CD4-positive, alpha-beta T cell treated with Interleukin-6 for 4 hours (primary cell): ENCODE results near the gene PEA15.
A peak's percentile ranks its signal among the peaks of the same experiment; 100 is the strongest.

ENCODE experiments used
- DNase-seq: peaks from one replicate; pipeline ENCODE4 v3.0.0-alpha.2; 2020; ENCODE audit warnings: mixed read lengths

Gene PEA15

DNA sequence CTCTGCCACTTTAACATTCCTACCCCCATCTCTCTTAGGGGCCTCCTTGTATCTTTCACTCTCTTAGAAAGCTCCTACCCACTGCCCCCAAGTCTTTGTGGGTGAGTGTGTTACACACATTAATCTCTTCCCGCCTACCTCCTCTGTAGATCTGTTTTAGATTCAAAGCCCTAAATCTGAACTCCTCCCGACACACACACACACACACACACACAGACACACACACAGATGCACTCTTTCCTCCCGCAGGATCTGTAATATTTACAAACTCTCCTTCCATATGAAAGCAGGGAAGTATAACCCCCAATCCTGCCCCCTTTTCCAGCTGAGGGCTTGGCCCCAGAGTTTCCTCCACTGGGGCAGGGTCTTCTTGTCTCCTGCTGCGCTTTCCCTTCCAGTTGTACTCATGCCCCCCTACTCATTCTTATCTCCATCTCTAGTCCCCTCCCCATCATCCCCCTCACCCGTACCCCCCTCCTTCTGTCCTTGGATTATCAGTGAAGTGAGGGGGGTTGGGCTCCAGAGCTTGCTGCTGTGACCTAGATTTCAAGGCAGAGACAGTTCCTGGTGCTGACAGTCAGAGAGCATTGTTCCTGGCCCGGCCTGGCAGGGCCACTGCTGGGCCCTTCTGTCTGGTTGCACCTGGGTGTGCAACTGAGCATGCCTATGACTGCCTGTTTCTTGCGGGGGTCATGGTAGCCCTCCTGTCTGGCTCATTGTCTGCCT is 4.3 kb downstream of the PEA15 start:
- DNase-seq: no peak

DNA sequence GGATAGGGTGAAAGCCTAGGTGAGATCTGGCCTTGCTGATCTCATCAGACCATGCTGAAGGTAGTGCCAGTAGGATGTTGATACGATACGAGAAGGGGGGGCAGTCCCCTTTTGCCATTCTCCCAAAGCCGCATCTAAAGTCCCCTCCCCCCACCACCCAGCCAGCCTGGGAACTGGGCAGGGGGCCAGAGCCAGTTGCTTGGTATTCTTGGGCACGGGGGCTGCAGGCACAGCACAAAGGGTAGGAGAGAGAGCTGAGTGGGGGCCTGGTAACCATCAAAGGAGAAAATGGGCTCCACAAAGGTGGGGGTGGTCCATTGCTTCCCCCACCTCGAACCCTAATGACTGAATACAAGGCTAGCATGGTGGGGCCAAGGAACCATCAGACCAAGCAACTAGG is 5.4 kb downstream of the PEA15 start:
- no peak for DNase-seq

DNA sequence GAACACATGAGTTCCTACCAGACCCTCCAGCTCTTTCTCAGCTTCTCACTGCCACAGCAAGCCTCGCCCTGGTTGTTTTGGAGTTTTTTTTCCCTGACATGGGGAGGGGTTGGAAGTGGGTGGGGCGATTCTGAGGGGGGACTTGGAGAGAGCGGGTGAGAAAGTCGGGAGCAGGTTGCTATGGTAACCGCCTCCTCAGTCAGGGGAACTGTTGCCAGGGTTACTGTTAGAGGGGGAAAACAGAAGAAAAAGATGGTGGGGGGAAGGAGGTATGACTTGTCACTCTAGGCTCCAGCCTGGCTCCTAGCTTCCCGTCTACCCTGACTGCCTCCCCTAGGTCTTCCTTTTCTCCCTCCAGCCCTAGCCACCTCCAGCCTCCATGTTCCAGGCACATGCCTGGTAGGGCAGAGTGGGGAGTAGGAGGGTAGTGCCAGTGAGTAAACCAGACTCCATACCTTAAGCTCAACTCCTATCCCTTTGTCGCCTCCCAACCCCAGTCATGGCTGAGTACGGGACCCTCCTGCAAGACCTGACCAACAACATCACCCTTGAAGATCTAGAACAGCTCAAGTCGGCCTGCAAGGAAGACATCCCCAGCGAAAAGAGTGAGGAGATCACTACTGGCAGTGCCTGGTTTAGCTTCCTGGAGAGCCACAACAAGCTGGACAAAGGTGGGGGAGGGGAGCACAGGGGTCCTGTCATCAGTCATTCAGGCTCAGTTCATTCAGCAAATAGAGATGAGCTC is 6.0 kb downstream of the PEA15 start:
- DNase-seq: no peak

DNA sequence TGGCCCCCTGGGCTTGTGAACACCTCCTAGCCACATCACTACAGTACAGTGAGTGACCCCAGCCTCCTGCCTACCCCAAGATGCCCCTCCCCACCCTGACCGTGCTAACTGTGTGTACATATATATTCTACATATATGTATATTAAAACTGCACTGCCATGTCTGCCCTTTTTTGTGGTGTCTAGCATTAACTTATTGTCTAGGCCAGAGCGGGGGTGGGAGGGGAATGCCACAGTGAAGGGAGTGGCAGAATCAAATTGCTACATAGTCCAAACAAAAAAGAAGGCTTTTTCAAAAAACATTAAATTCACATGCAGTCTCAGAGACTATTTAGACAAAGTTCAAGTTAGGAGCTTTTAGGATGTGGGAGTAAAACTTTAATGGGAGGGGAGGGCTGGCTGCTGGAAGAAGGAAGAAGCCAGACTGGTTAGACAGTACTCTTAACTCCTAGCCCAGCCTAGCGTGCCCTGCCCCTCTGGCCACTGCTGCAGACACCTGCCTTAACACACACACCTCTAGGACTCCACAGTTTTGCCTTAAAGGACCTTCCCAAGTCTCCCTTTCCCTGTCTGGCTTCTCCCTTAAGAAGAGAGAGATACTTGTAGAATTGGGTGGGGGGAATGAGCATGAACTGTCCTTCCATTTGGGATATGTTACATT is 9.4 kb downstream of the PEA15 start:
- no peak for DNase-seq

DNA sequence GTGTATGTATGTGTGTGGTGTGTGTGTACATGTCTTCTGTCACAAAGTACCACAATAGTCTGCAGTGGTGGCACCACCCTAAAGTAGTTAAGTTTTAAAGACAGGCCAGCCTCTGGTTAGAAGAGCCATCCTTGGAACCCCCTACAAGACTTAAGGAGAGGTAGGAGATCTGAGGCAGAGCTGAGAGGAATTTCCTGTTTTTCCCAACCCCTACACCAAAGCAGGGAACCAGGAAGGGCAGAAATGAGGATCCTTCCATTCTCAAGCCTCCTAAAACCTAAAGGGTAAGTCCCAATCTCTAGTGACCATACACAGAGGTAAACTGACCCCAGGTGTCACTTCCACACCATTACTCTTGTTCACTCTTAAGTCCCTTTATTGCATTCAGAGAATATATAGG is 11.1 kb downstream of the PEA15 start:
- no peak for DNase-seq

DNA sequence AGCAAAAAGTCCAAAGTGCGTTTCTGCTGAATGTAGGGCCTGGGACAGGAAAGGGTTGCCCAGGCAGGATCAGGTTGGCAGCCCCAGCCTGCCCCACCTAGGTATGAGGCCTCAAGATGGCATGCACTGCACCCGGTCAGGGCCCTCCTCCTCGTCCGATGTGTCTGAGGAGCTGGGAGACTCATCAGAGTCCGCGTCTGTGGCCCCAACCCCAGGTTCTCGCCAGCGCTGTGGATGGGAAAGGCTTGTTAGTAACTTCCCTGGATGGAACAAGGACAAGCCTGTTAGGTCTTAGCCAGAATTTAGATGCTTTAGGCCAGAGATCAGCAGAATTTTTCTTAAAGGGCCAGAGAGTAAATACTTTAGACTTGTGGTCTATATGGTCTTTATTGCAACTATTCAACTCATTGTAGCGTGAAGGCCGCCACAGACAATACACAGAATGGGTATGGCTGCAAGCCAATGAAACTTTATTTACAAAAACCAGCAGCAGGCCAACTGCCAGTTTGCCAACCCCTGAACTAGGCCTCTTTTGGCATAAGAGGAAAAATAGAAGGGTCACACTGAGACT is 12.4 kb downstream of the PEA15 start:
- DNase-seq: no peak

DNA sequence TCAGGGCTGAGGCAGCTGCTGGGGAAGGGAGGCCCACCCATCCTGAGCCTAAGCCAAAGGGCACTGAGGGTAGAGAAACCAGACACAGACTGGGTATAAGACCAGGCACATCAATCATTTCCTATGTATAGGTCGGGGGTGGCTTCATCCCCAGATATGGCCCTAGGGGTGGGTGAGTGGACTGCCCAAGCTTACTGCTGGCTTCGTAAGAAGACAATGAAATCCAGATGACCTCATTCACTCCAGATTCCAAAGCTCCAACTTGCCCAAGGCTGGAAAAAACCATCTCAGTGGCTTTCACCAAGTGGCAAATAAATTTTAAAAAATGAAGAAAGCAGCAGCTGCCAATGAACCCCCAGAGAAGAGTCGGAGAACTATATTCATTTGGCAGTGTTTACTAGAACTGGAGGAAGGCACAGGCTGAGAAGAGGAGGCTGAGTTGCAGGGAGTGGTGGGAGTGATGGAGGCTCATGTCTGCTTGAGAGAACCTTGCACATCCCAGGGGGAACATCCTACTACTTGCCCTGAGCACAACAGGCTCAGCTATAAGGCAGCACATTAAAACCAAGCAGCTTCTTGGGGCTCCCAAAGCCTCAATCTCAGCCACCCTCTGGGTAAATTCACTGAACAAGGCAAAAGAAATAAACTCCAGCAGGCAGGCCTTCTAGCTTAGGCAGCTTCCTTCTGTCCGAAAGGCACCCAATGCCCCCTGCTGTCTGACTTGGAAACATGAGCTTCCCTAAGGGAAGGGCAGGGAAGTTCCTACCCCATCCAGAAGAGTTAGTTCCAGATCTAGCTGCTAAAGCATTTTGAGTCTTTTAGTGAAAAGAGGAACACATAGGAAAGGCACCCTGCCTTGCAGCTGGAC is 14.1 kb downstream of the PEA15 start:
- DNase-seq: peak; percentile 14

DNA sequence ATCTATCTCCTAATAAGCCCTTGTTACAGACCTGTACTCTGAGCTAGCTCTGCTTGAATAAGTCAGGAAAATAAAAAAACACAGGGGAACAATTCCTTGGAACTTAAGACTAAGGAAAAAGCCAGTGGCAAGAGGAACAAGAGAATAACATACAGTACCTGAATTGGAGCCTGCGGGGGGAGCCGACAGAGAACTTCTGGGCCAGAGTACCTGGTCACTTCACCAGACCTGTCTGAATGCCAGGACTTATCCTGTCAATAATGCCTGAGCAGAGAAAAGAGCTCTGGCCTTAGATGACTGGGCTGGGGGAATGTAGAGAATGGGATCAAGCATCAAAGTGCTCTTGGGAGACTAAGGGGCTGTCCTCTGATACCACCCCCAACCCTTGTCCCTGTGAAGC is 15.1 kb downstream of the PEA15 start:
- no peak for DNase-seq

DNA sequence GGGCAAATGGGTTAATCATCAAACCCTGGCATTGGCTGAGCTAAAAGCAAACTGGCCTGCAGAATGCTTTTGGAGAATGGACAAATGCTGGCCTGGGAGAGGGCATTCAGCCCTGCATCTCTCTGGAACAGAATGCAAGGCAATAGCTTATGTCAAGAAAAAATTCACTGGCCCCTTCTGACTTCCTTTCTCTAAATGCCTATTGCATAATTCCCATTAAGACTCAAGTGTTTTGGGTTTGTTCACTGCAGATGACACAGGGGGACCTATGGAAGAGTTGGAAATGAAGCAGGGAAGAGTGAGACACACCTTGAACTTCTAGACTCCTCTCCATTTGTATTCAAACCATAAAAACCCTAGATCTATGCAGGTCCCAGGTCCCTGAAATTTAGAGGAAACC is 15.9 kb downstream of the PEA15 start:
- no peak for DNase-seq

DNA sequence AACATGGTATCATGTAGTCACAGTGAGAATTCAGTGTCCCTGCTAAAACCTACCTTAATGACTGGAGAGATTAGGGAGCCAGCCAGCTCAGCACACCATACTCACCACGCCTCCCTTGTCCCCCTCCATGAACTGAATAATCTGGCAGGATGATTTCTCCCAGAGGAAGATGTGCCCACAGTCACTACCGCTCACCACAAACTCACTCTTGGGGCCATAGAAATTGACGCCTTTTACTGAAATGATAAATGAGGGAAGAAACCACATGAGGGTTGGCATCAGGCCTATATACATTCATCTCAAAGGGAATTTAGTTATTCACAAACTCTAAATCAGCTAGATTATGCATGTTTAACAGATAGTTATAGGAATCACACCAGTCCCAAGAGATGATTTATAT is 17.4 kb downstream of the PEA15 start:
- no peak for DNase-seq

DNA sequence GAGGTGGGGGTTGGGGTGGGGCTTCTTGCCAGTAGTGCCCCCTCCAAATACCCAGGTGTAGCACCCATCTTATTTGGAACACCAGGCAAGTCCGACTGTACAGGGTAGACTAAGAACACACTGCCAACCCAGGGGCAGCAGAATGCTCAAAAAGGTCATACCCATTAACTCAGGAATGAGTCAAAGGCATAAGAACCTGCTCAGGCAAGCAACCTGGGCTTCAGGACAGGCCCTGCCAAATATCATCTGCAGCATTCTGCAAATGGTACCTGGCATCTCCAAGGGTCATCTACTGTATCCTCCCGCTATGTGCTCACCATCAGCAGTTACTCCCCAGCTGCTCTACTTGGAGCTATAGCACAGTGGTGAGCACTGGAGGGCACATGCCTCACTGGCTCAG is 19.4 kb downstream of the PEA15 start:
- DNase-seq: no peak

DNA sequence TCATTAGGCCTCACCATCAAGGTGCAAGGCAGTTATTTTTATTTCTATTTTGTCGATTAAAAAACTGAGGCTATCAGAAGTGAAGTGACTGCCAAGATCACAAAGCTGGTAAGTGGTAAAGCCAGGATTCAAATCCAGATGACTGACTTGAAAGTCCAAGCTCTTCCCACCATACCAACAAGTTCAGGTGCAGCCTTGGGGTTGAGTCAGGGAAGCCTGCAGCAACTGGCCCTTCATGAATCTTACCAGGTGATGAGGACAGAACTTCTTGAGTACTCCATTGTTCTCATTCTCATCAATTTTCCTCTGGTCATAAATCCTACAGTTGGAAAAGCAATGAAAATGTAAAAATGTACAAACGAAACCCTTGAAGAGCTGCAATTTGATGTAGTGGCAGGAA is 20.2 kb downstream of the PEA15 start:
- DNase-seq: no peak

DNA sequence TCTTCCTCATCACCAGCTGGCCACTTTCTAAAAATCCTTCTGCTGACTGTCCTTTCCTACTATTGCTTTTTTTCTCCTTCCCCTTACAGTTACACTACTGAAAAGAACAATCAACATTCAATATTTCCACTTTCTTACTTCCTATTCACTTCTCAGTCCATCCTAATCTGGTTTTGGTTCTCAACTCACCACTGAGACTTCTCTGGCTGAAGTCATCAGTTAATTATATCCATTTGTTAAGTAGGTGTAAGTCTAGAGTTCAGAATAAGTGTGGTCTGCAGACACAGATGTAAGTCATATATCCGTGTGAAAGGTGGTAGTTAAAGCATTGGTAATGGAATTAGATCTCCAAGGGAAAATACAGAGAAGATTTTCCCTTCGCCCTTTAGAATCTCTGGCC is 21.4 kb downstream of the PEA15 start:
- DNase-seq: no peak

DNA sequence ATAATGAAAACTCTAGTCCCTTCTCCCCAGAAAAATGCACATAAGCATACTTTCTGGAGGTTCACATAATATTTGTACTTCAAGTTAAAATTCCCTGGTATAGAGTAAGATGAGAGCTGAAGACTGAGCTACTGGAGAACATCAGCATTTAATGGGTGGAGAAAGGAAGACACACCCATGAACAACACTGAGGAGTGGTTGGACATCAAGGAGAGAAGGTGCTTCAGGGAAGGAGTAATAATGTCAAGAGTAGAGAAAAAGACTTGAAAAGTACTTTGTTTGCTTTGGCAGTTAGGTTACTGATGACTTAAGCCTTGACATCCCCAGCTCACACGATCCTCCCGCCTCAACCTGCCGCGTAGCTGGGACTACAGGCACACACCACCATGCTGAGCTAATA is 21.9 kb downstream of the PEA15 start:
- DNase-seq: no peak

DNA sequence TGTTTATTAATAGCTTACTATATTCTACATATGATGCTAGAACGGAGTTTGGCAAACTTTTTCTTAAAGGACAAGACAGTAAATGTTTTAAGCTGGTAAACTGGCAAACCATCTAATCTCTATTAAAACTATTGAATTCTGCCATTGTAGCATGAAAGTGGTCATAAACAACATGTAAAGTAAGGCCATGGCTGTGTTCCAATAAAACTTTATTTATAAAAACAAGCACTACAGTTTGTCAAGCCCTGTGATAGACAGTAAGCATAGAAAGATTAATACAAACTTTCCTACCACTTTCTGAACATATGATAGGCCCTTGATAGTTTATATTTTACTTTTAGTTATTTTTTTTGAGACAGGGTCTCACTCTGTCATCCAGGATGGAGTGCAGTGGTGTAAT is 22.4 kb downstream of the PEA15 start:
- DNase-seq: no peak

DNA sequence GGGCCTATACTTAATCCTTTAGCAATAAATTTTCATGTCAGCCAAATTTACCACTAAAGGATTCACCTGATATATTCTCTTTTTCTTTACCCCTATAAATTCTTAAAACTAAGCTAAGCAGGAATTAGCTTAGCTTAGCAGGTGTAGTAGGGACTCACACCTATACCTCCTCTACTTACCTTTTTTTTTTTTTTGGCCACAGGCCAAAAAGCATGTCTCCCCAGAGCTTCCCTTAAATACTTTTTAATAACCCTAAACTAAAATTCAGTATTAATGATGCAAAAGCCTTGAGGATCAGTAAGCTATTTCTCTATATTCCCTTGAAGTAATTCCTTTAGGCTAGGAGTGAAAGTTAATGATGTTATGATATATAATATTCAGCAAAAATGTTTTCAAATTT is 23.2 kb downstream of the PEA15 start:
- DNase-seq: no peak

DNA sequence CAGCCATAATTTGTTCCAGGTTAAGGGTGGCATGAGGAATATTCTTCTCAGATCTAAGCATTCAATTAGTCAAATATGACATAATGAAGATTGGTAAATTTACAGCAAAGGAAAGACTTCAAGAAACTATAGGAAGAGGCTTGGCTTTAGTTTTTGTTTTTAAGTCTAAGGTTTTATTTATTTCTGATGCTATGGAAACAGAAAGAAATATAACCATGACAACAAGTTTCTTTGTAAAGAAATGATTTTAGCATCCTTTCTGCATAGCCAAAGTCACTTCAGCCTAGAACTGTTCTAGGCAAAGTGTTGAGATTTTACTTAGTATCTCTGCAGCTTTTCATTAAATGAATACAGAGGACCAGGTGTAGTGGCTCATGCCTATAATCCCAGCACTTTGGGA is 27.7 kb downstream of the PEA15 start:
- DNase-seq: no peak

DNA sequence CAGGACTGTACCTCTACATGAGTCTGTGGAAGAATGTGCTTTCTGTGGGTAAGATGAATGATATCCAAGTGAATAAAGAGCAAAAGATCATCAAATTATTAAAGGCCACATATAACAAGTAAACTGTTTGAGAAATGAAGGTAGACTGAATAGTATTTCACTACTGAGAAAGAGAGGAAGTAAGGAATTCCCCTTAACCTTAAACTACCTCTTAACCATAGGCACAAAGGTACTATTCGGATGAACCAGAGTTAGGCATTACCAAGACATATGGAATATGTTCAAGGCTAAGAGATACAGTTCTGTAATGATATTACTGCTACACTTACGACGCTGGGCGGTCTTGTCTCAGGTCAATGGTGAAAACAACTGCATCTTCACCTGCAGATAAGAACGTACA is 31.6 kb downstream of the PEA15 start:
- no peak for DNase-seq

DNA sequence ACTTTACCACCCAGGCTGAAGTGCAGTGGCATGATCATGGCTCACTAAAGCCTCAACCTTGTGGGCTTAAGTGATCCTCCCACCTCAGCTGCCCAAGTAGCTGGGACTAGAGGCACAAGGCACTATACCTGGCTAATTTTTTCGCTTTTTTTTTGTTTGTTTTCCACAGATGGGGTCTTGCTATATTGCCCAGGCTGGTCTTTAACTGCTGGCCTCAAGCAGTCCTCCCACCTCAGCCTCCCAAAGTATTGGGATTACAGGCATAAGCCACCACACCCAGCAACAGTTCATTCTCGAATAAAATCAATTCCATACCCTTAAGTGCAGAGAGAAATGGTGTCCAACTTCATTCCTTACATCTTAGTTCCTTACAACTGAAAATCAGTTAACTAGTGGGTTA is 32.4 kb downstream of the PEA15 start:
- no peak for DNase-seq

DNA sequence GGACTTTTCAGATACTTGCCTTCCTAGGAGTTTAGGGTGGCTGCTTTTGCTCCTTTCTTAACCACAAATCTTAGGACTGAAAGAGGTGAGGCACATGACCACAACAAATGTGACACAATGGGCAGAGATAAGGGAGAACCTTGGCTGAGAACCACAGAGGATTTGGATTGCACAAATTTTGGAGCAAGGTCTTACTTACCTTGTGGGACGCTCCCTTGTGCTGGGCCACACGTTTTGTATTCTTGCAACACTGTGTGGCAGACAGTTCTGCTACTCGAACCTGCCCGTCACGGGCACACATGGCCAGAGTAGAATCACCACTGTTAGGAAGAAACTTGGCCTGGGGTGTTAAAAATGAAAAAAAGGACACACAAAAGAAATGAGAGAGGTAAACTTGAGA is 33.2 kb downstream of the PEA15 start:
- no peak for DNase-seq

DNA sequence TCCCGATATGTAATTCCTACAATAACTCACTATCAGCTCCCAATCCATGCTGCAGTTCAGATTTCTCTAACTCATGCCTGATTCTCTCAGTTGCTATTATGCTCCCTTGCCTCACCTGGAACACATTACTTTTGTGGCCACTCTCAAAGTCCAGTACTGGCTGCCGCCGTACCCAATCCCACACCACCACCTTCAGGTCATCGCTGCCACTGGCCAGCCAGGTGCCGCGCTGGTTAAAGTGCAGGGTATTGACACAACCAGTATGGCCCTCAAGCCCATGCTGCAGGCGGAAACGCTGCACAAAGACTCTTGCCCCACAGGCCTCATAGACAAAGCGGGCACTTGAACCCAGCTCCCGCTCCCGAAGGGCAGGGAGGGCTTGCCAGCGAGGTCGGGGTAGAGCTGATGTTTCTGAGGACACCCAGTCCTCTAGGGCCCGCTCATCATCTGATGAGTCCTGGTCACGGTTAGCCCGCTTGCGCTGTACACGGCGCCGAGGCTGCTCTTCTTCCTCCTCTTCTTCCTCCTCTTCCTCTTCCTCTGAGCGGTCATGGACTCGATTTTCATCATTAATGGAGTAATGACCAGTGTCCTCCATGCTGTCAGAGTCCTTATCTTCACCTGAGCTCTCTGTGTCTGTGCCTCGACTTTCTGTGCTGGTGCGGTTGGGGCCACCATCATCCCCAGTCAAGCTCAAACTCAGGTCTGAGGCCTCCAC is 34.6 kb downstream of the PEA15 start:
- DNase-seq: no peak

DNA sequence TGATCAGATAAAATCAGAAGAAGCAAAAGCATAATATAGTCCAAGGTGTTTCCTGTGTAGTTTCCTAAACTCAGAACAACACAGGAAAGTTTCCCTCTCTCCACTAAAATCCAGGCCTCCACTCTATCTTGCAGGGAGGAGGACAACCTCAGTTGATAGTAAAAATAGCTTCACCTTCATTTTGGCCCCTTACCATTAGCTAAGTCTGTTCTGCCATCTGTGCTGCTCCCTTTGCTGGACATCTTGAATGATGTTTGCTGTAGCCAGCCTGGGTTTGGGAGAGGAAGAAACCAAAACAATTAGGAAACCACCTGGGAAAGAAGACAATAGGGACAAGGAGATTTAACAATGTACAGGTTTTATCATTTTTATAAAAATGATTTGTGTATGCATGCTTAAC is 38.6 kb downstream of the PEA15 start:
- no peak for DNase-seq
